OCI-LY3 (cell line): ENCODE measurements around the gene VPS4B.

ENCODE experiments used
- CTCF ChIP-seq: fragments of 200-600, 300-600 bp; sonication (generic); IDR thresholded peaks from 2 replicates; pipeline ENCODE4 v1.5.1; 2014; ENCODE audit warnings: antibody characterized with exemption, low read length, low read depth
- EZH2phosphoT487 ChIP-seq: fragments of 200-600 bp; shearing (Covaris generic); IDR thresholded peaks from 2 replicates; pipeline ENCODE4 v1.6.1; 2018; ENCODE audit warnings: antibody characterized with exemption, mixed run types, low read depth

GRCh38 chr18:63451799-63452660, 29.8 kb upstream of the VPS4B start:
- TF ChIP-seq CTCF (no peak), EZH2phosphoT487 (no peak)
